K562 (cell line): ENCODE results near the gene SAMD11.

Experiments used
- CHCHD3 ChIP-seq: fragments of 250-450 bp; sonication (Bioruptor Pico); IDR thresholded peaks from 2 replicates; pipeline ENCODE4 v2.1.2; 2022; ENCODE audit warnings: mild to moderate bottlenecking
- HNRNPK ChIP-seq: fragments of 200-400 bp; formaldehyde crosslinking; IDR thresholded peaks from one replicate; pipeline ENCODE4 v1.6.1; 2018; ENCODE audit warnings: mild to moderate bottlenecking, low read depth, low read length; ENCODE audit not compliant: poor library complexity, severe bottlenecking
- HOXB6 ChIP-seq: fragments of 250-450 bp; sonication (Bioruptor Pico); IDR thresholded peaks from 2 replicates; pipeline ENCODE4 v1.5.1; 2022; ENCODE audit warnings: mild to moderate bottlenecking, borderline replicate concordance
- SPI1 ChIP-seq: IDR thresholded peaks from 2 replicates; pipeline ENCODE4 v1.6.1; 2011; ENCODE audit warnings: low read depth, low read length, control low read depth, borderline replicate concordance
- SRF ChIP-seq, 2 experiments: fragments of 250-450, 450-650 bp in 1 of 2; sonication (Bioruptor Pico) in 1 of 2; sonication (generic) in 1 of 2; formaldehyde crosslinking; IDR thresholded peaks; 2 replicates each; pipeline versions ENCODE4 v1.5.0 to v1.5.1; 2020 to 2022; ENCODE audit warnings: mild to moderate bottlenecking in 1 of 2, missing genetic modification reagents in 1 of 2
- TBP ChIP-seq: optimal IDR thresholded peaks from 2 replicates; pipeline ENCODE3; 2011; ENCODE audit warnings: low read depth, low read length, improper control_type of control experiment
- TF ChIP-seq, protein P1 (sequence below): sonication (generic); formaldehyde crosslinking; IDR thresholded peaks from 2 replicates; pipeline ENCODE4 v1.8.1; 2023; ENCODE audit warnings: mild to moderate bottlenecking, missing genetic modification reagents, moderate library complexity
- TF ChIP-seq, protein P2 (sequence below): fragments of 450-650 bp; IDR thresholded peaks from 2 replicates; pipeline ENCODE4 v1.6.1; 2018; ENCODE audit not compliant: partially characterized antibody

DNA sequence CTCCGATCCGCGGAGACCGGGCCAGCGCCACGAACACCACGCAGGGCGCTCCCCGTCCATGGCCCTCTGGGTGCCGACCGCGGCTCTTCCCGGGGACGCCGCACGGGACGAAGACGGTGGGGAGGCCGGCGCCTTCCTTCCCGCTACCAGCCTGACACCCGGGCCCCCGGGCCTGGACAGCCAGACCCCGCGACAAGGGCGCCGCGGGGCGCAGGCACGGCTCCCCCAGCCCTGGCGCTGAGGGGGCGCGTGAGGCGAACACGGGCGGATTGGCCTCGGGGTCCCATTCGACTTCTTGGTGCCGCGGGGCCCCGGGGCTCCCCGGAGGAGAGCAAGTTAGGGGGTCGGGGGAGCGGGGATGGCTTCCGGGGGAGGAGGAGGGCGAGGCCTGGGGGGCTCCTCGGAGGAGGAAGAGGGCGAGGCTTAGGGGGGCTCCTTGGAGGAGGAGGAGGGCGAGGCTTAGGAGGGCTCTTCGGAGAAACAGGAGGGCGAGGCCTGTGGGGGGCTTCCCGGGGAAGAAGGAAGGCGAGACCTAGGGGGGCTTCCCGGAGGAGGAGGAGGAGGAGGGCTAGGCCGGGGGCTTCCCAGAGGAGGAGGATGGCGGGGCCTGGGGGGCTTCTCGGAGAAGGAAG, 36.1 kb downstream of the SAMD11 start:
- TF ChIP-seq TBP: no peak
- TF ChIP-seq, protein P1, sequence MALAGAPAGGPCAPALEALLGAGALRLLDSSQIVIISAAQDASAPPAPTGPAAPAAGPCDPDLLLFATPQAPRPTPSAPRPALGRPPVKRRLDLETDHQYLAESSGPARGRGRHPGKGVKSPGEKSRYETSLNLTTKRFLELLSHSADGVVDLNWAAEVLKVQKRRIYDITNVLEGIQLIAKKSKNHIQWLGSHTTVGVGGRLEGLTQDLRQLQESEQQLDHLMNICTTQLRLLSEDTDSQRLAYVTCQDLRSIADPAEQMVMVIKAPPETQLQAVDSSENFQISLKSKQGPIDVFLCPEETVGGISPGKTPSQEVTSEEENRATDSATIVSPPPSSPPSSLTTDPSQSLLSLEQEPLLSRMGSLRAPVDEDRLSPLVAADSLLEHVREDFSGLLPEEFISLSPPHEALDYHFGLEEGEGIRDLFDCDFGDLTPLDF: no peak
- TF ChIP-seq, protein P2, sequence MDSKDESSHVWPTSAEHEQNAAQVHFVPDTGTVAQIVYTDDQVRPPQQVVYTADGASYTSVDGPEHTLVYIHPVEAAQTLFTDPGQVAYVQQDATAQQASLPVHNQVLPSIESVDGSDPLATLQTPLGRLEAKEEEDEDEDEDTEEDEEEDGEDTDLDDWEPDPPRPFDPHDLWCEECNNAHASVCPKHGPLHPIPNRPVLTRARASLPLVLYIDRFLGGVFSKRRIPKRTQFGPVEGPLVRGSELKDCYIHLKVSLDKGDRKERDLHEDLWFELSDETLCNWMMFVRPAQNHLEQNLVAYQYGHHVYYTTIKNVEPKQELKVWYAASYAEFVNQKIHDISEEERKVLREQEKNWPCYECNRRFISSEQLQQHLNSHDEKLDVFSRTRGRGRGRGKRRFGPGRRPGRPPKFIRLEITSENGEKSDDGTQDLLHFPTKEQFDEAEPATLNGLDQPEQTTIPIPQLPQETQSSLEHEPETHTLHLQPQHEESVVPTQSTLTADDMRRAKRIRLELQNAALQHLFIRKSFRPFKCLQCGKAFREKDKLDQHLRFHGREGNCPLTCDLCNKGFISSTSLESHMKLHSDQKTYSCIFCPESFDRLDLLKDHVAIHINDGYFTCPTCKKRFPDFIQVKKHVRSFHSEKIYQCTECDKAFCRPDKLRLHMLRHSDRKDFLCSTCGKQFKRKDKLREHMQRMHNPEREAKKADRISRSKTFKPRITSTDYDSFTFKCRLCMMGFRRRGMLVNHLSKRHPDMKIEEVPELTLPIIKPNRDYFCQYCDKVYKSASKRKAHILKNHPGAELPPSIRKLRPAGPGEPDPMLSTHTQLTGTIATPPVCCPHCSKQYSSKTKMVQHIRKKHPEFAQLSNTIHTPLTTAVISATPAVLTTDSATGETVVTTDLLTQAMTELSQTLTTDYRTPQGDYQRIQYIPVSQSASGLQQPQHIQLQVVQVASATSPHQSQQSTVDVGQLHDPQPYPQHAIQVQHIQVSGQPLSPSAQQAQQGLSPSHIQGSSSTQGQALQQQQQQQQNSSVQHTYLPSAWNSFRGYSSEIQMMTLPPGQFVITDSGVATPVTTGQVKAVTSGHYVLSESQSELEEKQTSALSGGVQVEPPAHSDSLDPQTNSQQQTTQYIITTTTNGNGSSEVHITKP: no peak
- TF ChIP-seq CHCHD3 (CRISPR knock-in tag): no peak
- TF ChIP-seq SRF (CRISPR knock-in tag; IDR thresholded peaks at IDR 0.05): no peak
- no peak for TF ChIP-seq SPI1
- no peak for TF ChIP-seq HNRNPK
- no peak for TF ChIP-seq HOXB6 (CRISPR knock-in tag)
